GM12878 (cell line): Measurements from ENCODE around the gene SIGLEC12. TPM values are rescaled to one million over a fixed set of nuclear protein-coding genes. Genes with fewer than 3 reads are reported as not detected.

Experiments
- ATAC-seq: fragments of 200-7000 bp; cut with Tn5 transposase; 3 replicates; pipeline ENCODE4 v1.9.1; 2020; ENCODE audit warnings: mild to moderate bottlenecking, moderate library complexity
- BruUV-seq: library from RNA; stranded (reverse); fragments of 400-500 nt; replicated peaks from 2 replicates; lab custom pipeline; 2021; lab: Mats Ljungman, UMichigan
- CTCF ChIA-PET: fragments of 300-600 bp; sonication (Branson Sonifier 250); formaldehyde crosslinking; extraction: SDS; loops from one replicate; lab custom pipeline; 2021; ENCODE audit warnings: inconsistent platforms; lab: Yijun Ruan, JAX
- POLR2A ChIA-PET: fragments of 350-600 bp; formaldehyde crosslinking; extraction: SDS; loops from one replicate; lab custom pipeline; 2021; ENCODE audit warnings: inconsistent platforms; lab: Charles Lee
- RAD21 ChIA-PET: fragments of 300-600 bp; sonication (Branson Sonifier 250); formaldehyde crosslinking; loops from one replicate; lab custom pipeline; 2023; ENCODE audit warnings: antibody characterized with exemption; ENCODE audit not compliant: unreplicated experiment; lab: Charles Lee
- SMC1A ChIA-PET: fragments of 300-600 bp; sonication (Branson Sonifier 250); formaldehyde crosslinking; loops from one replicate; lab custom pipeline; 2023; ENCODE audit not compliant: unreplicated experiment, uncharacterized antibody; lab: Charles Lee
- DNase-seq: peaks from one replicate; pipeline ENCODE4 v3.0.0-alpha.2; 2011; ENCODE audit warnings: low read depth, low spot score
- FAIRE-seq: peaks from 3 replicates; lab custom pipeline; 2011; peaks lifted over from hg19 to GRCh38; lab: Jason Lieb, UNC
- H2AFZ ChIP-seq: 2 replicates; pipeline ENCODE4 v1.6.0; 2011; ENCODE audit warnings: low read depth, low read length, control low read depth; ENCODE audit not compliant: control insufficient read depth
- H3K27ac ChIP-seq: 2 replicates; pipeline ENCODE4 v1.5.1; 2011; ENCODE audit warnings: control low read depth; ENCODE audit not compliant: control insufficient read depth, insufficient read depth
- H3K27me3 ChIP-seq, 2 experiments: replicated peaks in 1 of 2; 2 replicates each; pipeline versions ENCODE4 v1.6.0 to v1.6.1; 2011; ENCODE audit warnings: low read length in 1 of 2; ENCODE audit not compliant: control insufficient read depth in 2 of 2, insufficient read depth in 2 of 2
- H3K36me3 ChIP-seq, 2 experiments: 2 replicates each; pipeline ENCODE4 v1.5.1; 2011; ENCODE audit warnings: low read length in 1 of 2; ENCODE audit not compliant: control insufficient read depth in 2 of 2, insufficient read depth in 2 of 2
- H3K4me1 ChIP-seq: 2 replicates; pipeline ENCODE4 v1.6.1; 2011; ENCODE audit warnings: mild to moderate bottlenecking, low read length, moderate library complexity, mixed read lengths; ENCODE audit not compliant: control insufficient read depth, insufficient read depth
- H3K4me2 ChIP-seq: 2 replicates; pipeline ENCODE4 v1.6.0; 2011; ENCODE audit warnings: control low read depth; ENCODE audit not compliant: control insufficient read depth, insufficient read depth
- H3K4me3 ChIP-seq: fragments of 200-600 bp; sonication (generic); 2 replicates; pipeline ENCODE4 v1.5.1; 2016
- H3K79me2 ChIP-seq: 2 replicates; pipeline ENCODE4 v1.6.0; 2011; ENCODE audit warnings: low read length; ENCODE audit not compliant: control insufficient read depth, insufficient read depth
- H3K9ac ChIP-seq: 2 replicates; pipeline ENCODE4 v1.8.0; 2011; ENCODE audit warnings: low read length, control low read depth, mixed read lengths; ENCODE audit not compliant: control insufficient read depth, insufficient read depth
- H3K9me3 ChIP-seq: replicated peaks from 3 replicates; pipeline ENCODE4 v1.5.1; 2011; ENCODE audit warnings: mild to moderate bottlenecking, low read length; ENCODE audit not compliant: control insufficient read depth, insufficient read depth
- H4K20me1 ChIP-seq: 2 replicates; pipeline ENCODE4 v1.6.0; 2011; ENCODE audit not compliant: control insufficient read depth, insufficient read depth
- BACH1 ChIP-seq: fragments of 450-650 bp; IDR thresholded peaks from 2 replicates; pipeline ENCODE4 v1.6.1; 2017; ENCODE audit warnings: mild to moderate bottlenecking, borderline replicate concordance
- CTCF ChIP-seq, 3 experiments: IDR thresholded peaks in 2 of 3; conservative IDR thresholded peaks in 1 of 3; 2 replicates each; pipeline ENCODE4 v1.5.1; 2011; ENCODE audit warnings: low read depth in 3 of 3, low read length in 3 of 3, mild to moderate bottlenecking in 3 of 3, control low read depth in 2 of 3, moderate library complexity in 2 of 3, inconsistent platforms in 1 of 3, mixed read lengths in 1 of 3; ENCODE audit not compliant: control insufficient read depth in 2 of 3, insufficient read depth in 1 of 3; ENCODE audit errors: extremely low read depth in 1 of 3
- IRF5 ChIP-seq: fragments of 450-650 bp; IDR thresholded peaks from 2 replicates; pipeline ENCODE4 v1.6.1; 2017; ENCODE audit warnings: borderline replicate concordance
- MEF2B ChIP-seq: fragments of 450-650 bp; IDR thresholded peaks from 2 replicates; pipeline ENCODE4 v1.6.1; 2018; ENCODE audit warnings: mild to moderate bottlenecking, moderate library complexity; ENCODE audit not compliant: partially characterized antibody, poor library complexity, severe bottlenecking
- NR2F1 ChIP-seq: fragments of 450-650 bp; conservative IDR thresholded peaks from 2 replicates; pipeline ENCODE4 v1.6.1; 2017; ENCODE audit warnings: mild to moderate bottlenecking
- RAD21 ChIP-seq: IDR thresholded peaks from 2 replicates; pipeline ENCODE4 v1.6.1; 2011; ENCODE audit warnings: mild to moderate bottlenecking, low read depth, low read length, moderate library complexity; ENCODE audit not compliant: insufficient read depth
- RB1 ChIP-seq: fragments of 450-650 bp; formaldehyde crosslinking; IDR thresholded peaks from 2 replicates; pipeline ENCODE4 v1.6.1; 2017; ENCODE audit warnings: mild to moderate bottlenecking, borderline replicate concordance
- RUNX3 ChIP-seq: IDR thresholded peaks from 2 replicates; pipeline ENCODE4 v1.6.1; 2012; ENCODE audit warnings: low read length, inconsistent platforms
- SMC3 ChIP-seq: IDR thresholded peaks from 2 replicates; pipeline ENCODE4 v1.6.1; 2011; ENCODE audit warnings: low read length, improper control_type of control experiment, borderline replicate concordance
- SREBF1 ChIP-seq: IDR thresholded peaks from 2 replicates; pipeline ENCODE4 v1.6.1; 2012; ENCODE audit warnings: mild to moderate bottlenecking, low read length
- SUPT20H ChIP-seq: IDR thresholded peaks from 2 replicates; pipeline ENCODE4 v1.6.1; 2011; ENCODE audit warnings: low read depth, mild to moderate bottlenecking, low read length, moderate library complexity, borderline replicate concordance; ENCODE audit not compliant: control insufficient read depth
- ZNF622 ChIP-seq: fragments of 450-650 bp; IDR thresholded peaks from 2 replicates; pipeline ENCODE4 v1.6.1; 2017; ENCODE audit warnings: mild to moderate bottlenecking, inconsistent platforms
- ZZZ3 ChIP-seq: IDR thresholded peaks from 2 replicates; pipeline ENCODE4 v1.6.1; 2011; ENCODE audit warnings: low read depth; ENCODE audit not compliant: control insufficient read depth, insufficient read length
- WGBS: methylation state at CpG from one replicate; pipeline ENCODE4 v1.1.6; 2016; ENCODE audit warnings: low lambda C conversion rate; ENCODE audit not compliant: insufficient replicate concordance, insufficient coverage; ENCODE audit errors: missing lambda C conversion rate; 5-methylcytosine and 5-hydroxymethylcytosine counted together
- in situ Hi-C: fragments of 300-500 bp; cut with MboI; formaldehyde crosslinking; loops from 9 replicates; pipeline ENCODE4 v1.14.3; 2018; ENCODE audit warnings: mixed read lengths
- intact Hi-C: fragments of 100-400 bp; cut with micrococcal nuclease; formaldehyde crosslinking; loops from one replicate; pipeline ENCODE4 v1.14.2; 2022; ENCODE audit not compliant: unreplicated experiment
- polyA plus RNA-seq, 11 experiments: library from polyadenylated mRNA; depleted of rRNA in 4 of 11; unstranded in 6 of 11; stranded (reverse) in 5 of 11; fragments of >200 nt; fragmentation: Nextera tagmentation in 4 of 11; fragmentation: Illumina TruSeq in 1 of 11; extraction: Ambion mirVana in 4 of 11; extraction: Trizol in 1 of 11; gene quantifications; 1 replicate in 1 of 11; 2 replicates in 10 of 11; pipeline versions ENCODE4 v1.2.1 to v1.2.3, GENCODE V29; 2011 to 2016; ENCODE audit warnings: inconsistent platforms in 2 of 11, missing spikeins in 2 of 11, low read depth in 1 of 11
- total RNA-seq, 4 experiments: library from RNA; depleted of rRNA in 3 of 4; stranded (reverse); fragments of >200 nt in 3 of 4; fragmentation: Illumina TruSeq in 1 of 4; extraction: Trizol in 1 of 4; gene quantifications; 2 replicates each; pipeline versions ENCODE4 v1.2.1 to v1.2.3, GENCODE V29; 2013 to 2021

The SIGLEC12 gene
- total and polyA plus RNA-seq, 10 of the 15 experiments (the other 5 are each of a cell fraction or from before 2014, with no cell fraction given) = 0.03 to 0.18 (median 0.06) TPM; not detected in 5

- RAD21 ChIA-PET = no interaction called here
- Histone ChIP-seq H3K4me3 (no peak overlapping the region), H3K4me2 (no peak overlapping the region), H3K9me3 (no peaks in the 10 kb centered on the region), H3K36me3 (no peaks in the 10 kb centered on the region), H3K27ac (no peak overlapping the region), H3K4me1 (no peaks in the 10 kb centered on the region), H3K9ac (no peak overlapping the region), H4K20me1 (no peaks in the 10 kb centered on the region), H3K27me3 (no peaks in the 10 kb centered on the region; a peak in 1 of 4 replicates), H3K79me2 (no peaks in the 10 kb centered on the region), H2AFZ (no peak overlapping the region)
- SMC1A ChIA-PET = no interaction called here
- POLR2A ChIA-PET = interaction anchor here (0.6 kb wide), 1 partner anchor 42 kb away, joined by 3 read pairs; no protein-coding TSS in a partner anchor
- TF ChIP-seq IRF5 (no peak), SUPT20H (no peak), BACH1 (no peak)
- no peak for DNase-seq
- no peak for ATAC-seq
- no peak for FAIRE-seq
- BruUV-seq = no TSS peak
- WGBS = 0% methylated on average over 2 of the region's 2 CpGs
- intact Hi-C loops (no loop called here), in situ Hi-C loops (no loop called here)
- CTCF ChIA-PET = no interaction called here
These were observed 19.1 kb upstream of the SIGLEC12 start for GRCh38 chr19:51520728-51521127.

DNA sequence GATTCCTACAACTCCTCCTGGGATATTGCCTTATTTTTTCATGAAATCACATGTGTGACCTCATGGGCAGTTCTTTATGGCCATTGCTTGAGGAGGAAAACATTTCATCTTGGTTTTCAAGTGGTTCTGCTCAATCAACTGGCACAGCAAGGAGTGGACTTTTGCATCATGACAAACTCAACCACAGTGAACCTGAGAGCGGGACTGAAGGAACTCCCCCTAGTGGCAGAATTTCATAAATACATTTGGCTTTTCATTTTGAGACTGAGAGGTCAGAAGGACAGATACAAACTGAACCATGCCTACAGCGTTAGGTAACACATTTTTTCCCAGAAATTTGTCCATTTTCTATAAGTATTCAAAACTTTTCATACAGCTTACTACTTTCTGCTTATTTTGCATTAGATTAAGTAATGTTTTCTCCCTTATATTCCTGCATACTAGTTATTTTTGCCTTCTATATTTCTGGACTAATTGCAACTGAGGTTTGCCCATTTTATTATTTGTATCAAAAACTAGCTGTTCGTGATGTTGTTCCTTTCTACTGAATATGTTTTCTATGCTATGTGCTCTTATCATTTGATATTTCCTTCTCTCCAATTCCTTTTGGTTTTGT lies 13.4 kb upstream of the SIGLEC12 start:
- CTCF ChIA-PET = interaction anchor here (0.6 to 8.0 kb wide), 29 partner anchors 10 to 1274 kb away, joined by 3 to 111 read pairs (median 5); partner anchors contain the start of genes CEACAM18 and SIGLEC6
- ATAC-seq = peak; percentile 76
- H3K27me3 ChIP-seq = peaks cover 0 to 7% of the 10 kb centered on the region in 2 experiments; a peak in 1 of 4 replicates
- intact Hi-C loops (loop anchor here (5.0 kb wide), 3 partner anchors 43 to 142 kb away; no protein-coding TSS in a partner anchor), in situ Hi-C loops (no loop called here)
- H3K9ac ChIP-seq = no peak overlapping the region
- SMC1A ChIA-PET = interaction anchor here (0.8 to 4.7 kb wide), 9 partner anchors 17 to 143 kb away, joined by 3 to 43 read pairs (median 4); partner anchors contain the start of gene SIGLEC6
- peak; percentile 31 for DNase-seq
- WGBS = 0% methylated on average over 3 of the region's 3 CpGs
- no peaks in the 10 kb centered on the region for H3K9me3 ChIP-seq
- POLR2A ChIA-PET = no interaction called here
- H4K20me1 ChIP-seq = no peaks in the 10 kb centered on the region
- no TSS peak for BruUV-seq
- H3K27ac ChIP-seq = no peak overlapping the region
- no peak overlapping the region for H3K4me3 ChIP-seq
- H2AFZ ChIP-seq = no peak overlapping the region
- no peaks in the 10 kb centered on the region for H3K4me1 ChIP-seq
- no peaks in the 10 kb centered on the region for H3K36me3 ChIP-seq
- RAD21 ChIA-PET = interaction anchor here (1.0 to 3.2 kb wide), 4 partner anchors 43 to 146 kb away, joined by 3 to 16 read pairs (median 4); no protein-coding TSS in a partner anchor
- no peaks in the 10 kb centered on the region for H3K79me2 ChIP-seq
- peak; percentile 84 for FAIRE-seq
- TF ChIP-seq RAD21 (peak; percentile 58), ZZZ3 (no peak), RUNX3 (peak; percentile 53), MEF2B (no peak), SREBF1 (no peak), RB1 (peak; percentile 38; the same call in 1 of the 2 replicates), NR2F1 (peak; percentile 69), CTCF (IDR thresholded peaks at IDR 0.05 in 2 of 3, conservative IDR thresholded peaks at IDR 0.05 in 1 of 3; ENCODE audit: control insufficient read depth in 2 of 3, extremely low read depth in 1 of 3, insufficient read depth in 1 of 3, low read depth in 3 of 3, low read length in 3 of 3) (peak; percentile 72 to 84 (median 75)), SMC3 (peak; percentile 70; the same call in 1 of the 2 replicates), ZNF622 (no peak)
- TF ChIP-seq, all 136 proteins: peak for 6
- no peak overlapping the region for H3K4me2 ChIP-seq
